Ascending aorta (tissue), 2 donors: Measurements from ENCODE around the gene HORMAD1. TPM values are rescaled to one million over a fixed set of nuclear protein-coding genes. Genes with fewer than 3 reads are reported as not detected.

Source experiments
- DNase-seq, 2 donors: peaks; one replicate each; pipeline ENCODE4 v3.0.0-alpha.2; 2019; ENCODE audit warnings: low spot score in 2 of 2
- H3K27ac ChIP-seq, 2 donors: fragments of 200-600 bp; sonication (generic); one replicate each; pipeline ENCODE4 v1.5.1; 2016 to 2017; ENCODE audit warnings: mild to moderate bottlenecking in 1 of 2
- H3K27me3 ChIP-seq: fragments of 200-600 bp; sonication (generic); one replicate; pipeline ENCODE4 v1.5.1; 2017
- H3K36me3 ChIP-seq, 2 donors: fragments of 200-600 bp; sonication (generic); one replicate each; pipeline ENCODE4 v1.5.1; 2016
- H3K4me1 ChIP-seq, 2 donors: fragments of 200-600 bp; sonication (generic); one replicate each; pipeline ENCODE4 v1.5.1; 2016 to 2017; ENCODE audit warnings: mild to moderate bottlenecking in 1 of 2
- H3K4me3 ChIP-seq, 2 donors: fragments of 200-600 bp; sonication (generic); one replicate each; pipeline ENCODE4 v1.5.1; 2016 to 2017; ENCODE audit warnings: mild to moderate bottlenecking in 1 of 2
- H3K9me3 ChIP-seq, 2 donors: fragments of 200-600 bp; sonication (generic); one replicate each; pipeline ENCODE4 v1.5.1; 2016
- intact Hi-C: fragments of 100-400 bp; cut with DNase I; formaldehyde crosslinking; loops from one replicate; pipeline ENCODE4 v1.15.1; 2023
- total RNA-seq: library from RNA; depleted of rRNA; stranded (reverse); fragments of >200 nt; gene quantifications from one replicate; pipeline ENCODE4 v1.1.0, GENCODE V29; 2016
- TF ChIP-seq, protein P1 (sequence below), 3 experiments: fragments of 200-600 bp in 2 of 3; fragments of 450-650 bp in 1 of 3; sonication (generic) in 2 of 3; IDR thresholded peaks; one replicate each; pipeline ENCODE4 v1.5.1; 2016 to 2019; ENCODE audit warnings: antibody characterized with exemption in 3 of 3, mild to moderate bottlenecking in 1 of 3, moderate library complexity in 1 of 3

Gene HORMAD1
- total RNA-seq, 1 donor from 2014 or later, result not detected

DNA sequence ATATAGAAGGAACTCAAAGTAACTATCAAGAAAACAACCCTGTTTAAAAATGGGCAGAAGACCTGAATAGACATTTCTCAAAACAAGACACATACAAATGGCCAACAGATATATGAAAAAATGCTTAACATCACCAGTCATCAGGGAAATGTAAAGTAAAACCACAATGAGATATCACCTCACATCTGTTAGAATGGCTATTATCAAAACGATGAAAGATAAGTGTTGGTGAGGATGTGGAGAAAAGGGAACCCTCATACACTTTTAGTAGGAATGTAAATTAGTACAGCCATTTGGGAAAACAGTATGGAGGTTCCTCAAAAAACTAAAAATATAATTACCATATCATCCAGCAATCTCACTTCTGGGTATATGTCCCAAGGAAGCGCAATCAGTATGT lies 41.9 kb upstream of the HORMAD1 start:
- H3K9me3 ChIP-seq, result no peaks in the 10 kb centered on the region
- H3K4me1 ChIP-seq, result no peaks in the 10 kb centered on the region
- TF ChIP-seq, protein P1, sequence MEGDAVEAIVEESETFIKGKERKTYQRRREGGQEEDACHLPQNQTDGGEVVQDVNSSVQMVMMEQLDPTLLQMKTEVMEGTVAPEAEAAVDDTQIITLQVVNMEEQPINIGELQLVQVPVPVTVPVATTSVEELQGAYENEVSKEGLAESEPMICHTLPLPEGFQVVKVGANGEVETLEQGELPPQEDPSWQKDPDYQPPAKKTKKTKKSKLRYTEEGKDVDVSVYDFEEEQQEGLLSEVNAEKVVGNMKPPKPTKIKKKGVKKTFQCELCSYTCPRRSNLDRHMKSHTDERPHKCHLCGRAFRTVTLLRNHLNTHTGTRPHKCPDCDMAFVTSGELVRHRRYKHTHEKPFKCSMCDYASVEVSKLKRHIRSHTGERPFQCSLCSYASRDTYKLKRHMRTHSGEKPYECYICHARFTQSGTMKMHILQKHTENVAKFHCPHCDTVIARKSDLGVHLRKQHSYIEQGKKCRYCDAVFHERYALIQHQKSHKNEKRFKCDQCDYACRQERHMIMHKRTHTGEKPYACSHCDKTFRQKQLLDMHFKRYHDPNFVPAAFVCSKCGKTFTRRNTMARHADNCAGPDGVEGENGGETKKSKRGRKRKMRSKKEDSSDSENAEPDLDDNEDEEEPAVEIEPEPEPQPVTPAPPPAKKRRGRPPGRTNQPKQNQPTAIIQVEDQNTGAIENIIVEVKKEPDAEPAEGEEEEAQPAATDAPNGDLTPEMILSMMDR (IDR thresholded peaks at IDR 0.05), result no peak
- DNase-seq, result no peak
- H3K4me3 ChIP-seq, result no peak overlapping the region
- H3K36me3 ChIP-seq, result no peaks in the 10 kb centered on the region
- H3K27ac ChIP-seq, result no peak overlapping the region
- H3K27me3 ChIP-seq, result no peaks in the 10 kb centered on the region
- intact Hi-C loops, result no loop called here

DNA sequence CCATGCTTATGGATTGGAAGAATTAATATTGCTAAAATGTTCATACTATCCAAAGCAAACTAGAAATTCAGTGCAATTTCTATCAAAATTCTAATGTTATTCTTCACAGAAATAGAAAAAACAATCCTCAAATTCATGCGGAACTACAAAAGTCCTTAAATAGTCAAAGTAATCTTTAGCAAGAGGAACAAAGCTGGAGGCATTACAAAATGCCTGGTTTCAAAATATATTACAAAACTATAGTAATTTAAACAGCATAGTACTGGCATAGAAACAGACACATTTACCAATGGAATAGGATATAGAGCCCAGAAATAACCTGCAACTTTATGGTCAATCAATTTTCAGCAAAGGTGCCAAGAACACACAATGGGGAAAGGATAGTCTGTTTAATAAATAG lies 41.1 kb upstream of the HORMAD1 start:
- no peaks in the 10 kb centered on the region for H3K4me1 ChIP-seq
- H3K27ac ChIP-seq, result no peak overlapping the region
- no peak for DNase-seq
- H3K27me3 ChIP-seq, result no peaks in the 10 kb centered on the region
- TF ChIP-seq, protein P1 (IDR thresholded peaks at IDR 0.05), result no peak
- H3K4me3 ChIP-seq, result no peak overlapping the region
- H3K36me3 ChIP-seq, result no peaks in the 10 kb centered on the region
- H3K9me3 ChIP-seq, result no peaks in the 10 kb centered on the region
- intact Hi-C loops, result no loop called here

GRCh38 chr1:150760013-150760412 lies 39.3 kb upstream of the HORMAD1 start:
- Histone ChIP-seq H3K4me1 (no peaks in the 10 kb centered on the region), H3K27me3 (no peaks in the 10 kb centered on the region), H3K36me3 (no peaks in the 10 kb centered on the region), H3K4me3 (no peak overlapping the region), H3K27ac (no peak overlapping the region), H3K9me3 (no peaks in the 10 kb centered on the region)
- TF ChIP-seq, protein P1 (IDR thresholded peaks at IDR 0.05), result no peak
- DNase-seq, result no peak
- intact Hi-C loops, result no loop called here

DNA sequence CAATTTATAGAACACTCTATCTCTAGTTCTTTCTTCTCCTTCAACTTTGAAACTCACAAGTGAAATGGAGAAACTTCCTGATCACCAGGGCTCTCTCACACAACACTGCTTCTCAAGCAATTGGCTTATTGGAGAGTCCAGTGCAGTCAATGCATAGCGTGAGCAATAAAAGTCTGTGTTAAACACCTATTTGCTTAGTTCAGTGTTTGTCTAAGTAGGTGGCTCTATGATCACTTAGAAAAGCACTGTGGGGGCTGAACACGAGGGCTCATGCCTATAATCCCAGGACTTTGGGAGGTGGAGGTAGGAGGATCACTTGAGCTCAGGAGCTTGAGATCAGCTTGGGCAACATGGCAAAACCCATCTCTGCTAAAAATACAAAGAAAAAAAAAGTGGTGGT lies 32.7 kb upstream of the HORMAD1 start:
- TF ChIP-seq, protein P1 (IDR thresholded peaks at IDR 0.05), result no peak
- no peak overlapping the region for H3K4me3 ChIP-seq
- no peak for DNase-seq
- H3K27ac ChIP-seq, result no peak overlapping the region
- no peaks in the 10 kb centered on the region for H3K27me3 ChIP-seq
- no peaks in the 10 kb centered on the region for H3K4me1 ChIP-seq
- intact Hi-C loops, result no loop called here
- H3K9me3 ChIP-seq, result no peaks in the 10 kb centered on the region
- peaks cover 0 to 2% of the 10 kb centered on the region in 2 donors for H3K36me3 ChIP-seq

DNA sequence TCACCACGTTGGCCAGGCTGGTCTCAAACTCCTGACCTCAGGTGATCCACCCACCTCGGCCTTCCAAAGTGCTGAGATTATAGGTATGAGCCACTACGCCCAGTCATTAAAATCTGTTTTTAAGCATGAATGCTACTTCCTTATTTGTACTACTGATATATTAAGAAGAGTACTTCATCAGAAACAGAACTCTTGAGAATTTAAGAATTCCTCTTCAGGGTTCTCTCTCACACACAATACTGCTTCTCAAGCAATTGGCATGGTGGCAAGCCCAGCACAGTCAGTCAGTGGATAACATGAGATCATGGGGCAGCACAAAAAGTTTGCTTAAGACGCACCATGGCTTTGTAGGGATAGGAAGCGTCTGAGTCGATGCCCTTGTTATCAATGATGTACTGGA lies 30.7 kb upstream of the HORMAD1 start:
- intact Hi-C loops, result no loop called here
- DNase-seq, result no peak
- Histone ChIP-seq H3K36me3 (peaks cover 0 to 2% of the 10 kb centered on the region in 2 donors), H3K27ac (no peak overlapping the region), H3K4me3 (no peak overlapping the region), H3K4me1 (no peaks in the 10 kb centered on the region), H3K27me3 (no peaks in the 10 kb centered on the region), H3K9me3 (no peaks in the 10 kb centered on the region)
- TF ChIP-seq, protein P1 (IDR thresholded peaks at IDR 0.05), result no peak

- no peak for DNase-seq
- H3K4me3 ChIP-seq, result no peak overlapping the region
- TF ChIP-seq, protein P1 (IDR thresholded peaks at IDR 0.05), result no peak
- no peak overlapping the region for H3K27ac ChIP-seq
- intact Hi-C loops, result no loop called here
- H3K9me3 ChIP-seq, result no peaks in the 10 kb centered on the region
- H3K36me3 ChIP-seq, result peaks cover 0 to 2% of the 10 kb centered on the region in 2 donors
- no peaks in the 10 kb centered on the region for H3K4me1 ChIP-seq
- H3K27me3 ChIP-seq, result no peaks in the 10 kb centered on the region
These were observed 29.1 kb upstream of the HORMAD1 start for GRCh38 chr1:150749720-150750311.
